GM12892 (cell line): ENCODE measurements around the gene GLIPR1L2.
"Not testable (repeated sequence)": the region's sequence is repeated elsewhere in the genome, so short reads cannot be mapped to it uniquely, and the experiment has no call there.

Experiments
- DNase-seq: peaks from one replicate; pipeline ENCODE4 v3.0.0; 2011; ENCODE audit not compliant: insufficient read length
- FAIRE-seq: peaks from 2 replicates; lab custom pipeline; 2011; peaks lifted over from hg19 to GRCh38; lab: Jason Lieb, UNC
- POLR2A ChIP-seq: IDR thresholded peaks from 2 replicates; pipeline ENCODE4 v1.6.1; 2011; ENCODE audit warnings: low read depth, low read length, control low read depth
- POLR2AphosphoS5 ChIP-seq: IDR thresholded peaks from 2 replicates; pipeline ENCODE4 v1.6.1; 2011; ENCODE audit warnings: low read depth, low read length, control low read depth
- TAF1 ChIP-seq: IDR thresholded peaks from 2 replicates; pipeline ENCODE4 v1.6.1; 2011; ENCODE audit warnings: low read depth, mild to moderate bottlenecking, control low read depth, low read length, borderline replicate concordance

The GLIPR1L2 gene

GRCh38 chr12:75455839-75456238 lies 65.0 kb downstream of the GLIPR1L2 start:
- DNase-seq (no peak), FAIRE-seq (no peak)
- TF ChIP-seq POLR2A (no peak), POLR2AphosphoS5 (no peak), TAF1 (no peak)

- DNase-seq (no peak), FAIRE-seq (no peak)
- TF ChIP-seq POLR2A (no peak), POLR2AphosphoS5 (no peak), TAF1 (no peak)
These were observed 66.3 kb downstream of the GLIPR1L2 start for GRCh38 chr12:75457191-75457590.

GRCh38 chr12:75457866-75458265 lies 67.0 kb downstream of the GLIPR1L2 start:
- FAIRE-seq, DNase-seq: not testable (repeated sequence)

- FAIRE-seq (no peak), DNase-seq (no peak)
- TF ChIP-seq POLR2AphosphoS5 (no peak), TAF1 (no peak), POLR2A (no peak)
These were observed 68.9 kb downstream of the GLIPR1L2 start for GRCh38 chr12:75459755-75460154.

- TF ChIP-seq POLR2A (no peak), POLR2AphosphoS5 (no peak), TAF1 (no peak)
- DNase-seq (no peak), FAIRE-seq (no peak)
These were observed 69.3 kb downstream of the GLIPR1L2 start for GRCh38 chr12:75460204-75460603.

GRCh38 chr12:75471902-75472890 lies 81.3 kb downstream of the GLIPR1L2 start:
- DNase-seq (no peak), FAIRE-seq (no peak)
- TF ChIP-seq POLR2AphosphoS5 (no peak), POLR2A (no peak), TAF1 (no peak)

GRCh38 chr12:75474116-75474515 lies 83.2 kb downstream of the GLIPR1L2 start:
- DNase-seq (no peak), FAIRE-seq (no peak)
- TF ChIP-seq POLR2A, result no peak
- no peak for TF ChIP-seq POLR2AphosphoS5
- no peak for TF ChIP-seq TAF1

GRCh38 chr12:75476071-75476470 lies 85.2 kb downstream of the GLIPR1L2 start:
- TF ChIP-seq POLR2AphosphoS5 (no peak), POLR2A (no peak), TAF1 (no peak)
- FAIRE-seq (no peak), DNase-seq (no peak)

GRCh38 chr12:75477137-75477536 lies 86.2 kb downstream of the GLIPR1L2 start:
- TF ChIP-seq TAF1 (no peak), POLR2A (no peak), POLR2AphosphoS5 (no peak)
- no peak for FAIRE-seq
- DNase-seq, result no peak

- DNase-seq, result no peak
- FAIRE-seq, result peak; percentile 24
- no peak for TF ChIP-seq POLR2A
- TF ChIP-seq TAF1, result no peak
- no peak for TF ChIP-seq POLR2AphosphoS5
These were observed 87.4 kb downstream of the GLIPR1L2 start for GRCh38 chr12:75478116-75478794.

- FAIRE-seq (no peak), DNase-seq (no peak)
- TF ChIP-seq POLR2A (no peak), TAF1 (no peak), POLR2AphosphoS5 (no peak)
These were observed 89.1 kb downstream of the GLIPR1L2 start for GRCh38 chr12:75479963-75480461.

- TF ChIP-seq TAF1 (peak; percentile 91), POLR2AphosphoS5 (peak; percentile 97), POLR2A (peak; percentile 98)
- peak; percentile 91 for FAIRE-seq
- peak; percentile 25 for DNase-seq
These were observed 89.6 kb downstream of the GLIPR1L2 start, which contains the start of gene GLIPR1 for GRCh38 chr12:75480469-75480949. Gene GLIPR1, plus strand, starts transcription at chr12:75480755. Its CDS starts 126 bp downstream, at chr12:75480881.
